Body of pancreas (tissue), 4 donors: ENCODE results near the gene CCDC86.

ENCODE experiments used
- CTCF ChIP-seq, 7 experiments: fragments of 450-650 bp in 4 of 7; fragments of 200-600 bp in 3 of 7; sonication (generic) in 3 of 7; IDR thresholded peaks; one replicate each; pipeline ENCODE4 v1.5.1; 2016 to 2019; ENCODE audit warnings: antibody characterized with exemption in 7 of 7
- POLR2A ChIP-seq, 3 donors: fragments of 450-650 bp; IDR thresholded peaks; one replicate each; pipeline ENCODE4 v1.6.1; 2016; ENCODE audit warnings: antibody characterized with exemption in 3 of 3, mild to moderate bottlenecking in 2 of 3

- TF ChIP-seq CTCF (IDR thresholded peaks at IDR 0.05), result no peak
- TF ChIP-seq POLR2A (IDR thresholded peaks at IDR 0.05), result no peak
Observed at GRCh38 chr11:60890696-60891095, 48.8 kb downstream of the CCDC86 start.
